Measurements from ENCODE around the gene CXCL3.

The CXCL3 gene

DNA sequence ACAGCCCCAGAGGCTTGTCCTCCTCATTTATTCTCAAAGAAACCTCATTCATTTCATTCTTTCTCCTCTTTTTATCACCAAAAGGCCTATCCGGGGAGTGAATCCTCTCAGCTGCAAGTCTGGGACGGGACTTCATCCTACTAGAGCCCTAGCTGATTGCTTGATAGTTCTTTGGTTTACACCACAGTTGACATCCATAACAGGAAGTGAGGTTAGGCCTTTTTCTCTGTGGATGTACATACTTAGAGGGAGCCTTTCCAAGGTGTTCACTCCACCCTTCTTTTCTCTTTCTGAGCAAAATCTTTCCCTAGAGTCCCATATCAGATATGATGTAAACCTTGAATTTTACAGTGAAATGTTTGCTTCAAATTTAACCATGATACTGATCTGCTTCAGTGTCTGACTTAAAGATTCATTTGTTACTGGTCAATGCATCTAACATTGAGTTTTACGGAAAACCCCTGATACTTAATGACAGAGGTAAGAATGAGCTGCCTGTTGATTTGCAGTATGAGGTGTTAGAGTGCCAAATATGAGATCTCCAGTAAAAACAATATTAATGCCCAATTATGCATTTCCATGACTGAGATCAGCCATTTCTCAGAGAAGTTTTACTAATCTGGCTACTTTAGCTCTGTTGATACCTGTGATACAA, 23.2 kb downstream of the CXCL3 start:
- no peak for DNase-seq (ENCODE audit: low read depth in 1 of 2, low spot score in 1 of 2)

DNA sequence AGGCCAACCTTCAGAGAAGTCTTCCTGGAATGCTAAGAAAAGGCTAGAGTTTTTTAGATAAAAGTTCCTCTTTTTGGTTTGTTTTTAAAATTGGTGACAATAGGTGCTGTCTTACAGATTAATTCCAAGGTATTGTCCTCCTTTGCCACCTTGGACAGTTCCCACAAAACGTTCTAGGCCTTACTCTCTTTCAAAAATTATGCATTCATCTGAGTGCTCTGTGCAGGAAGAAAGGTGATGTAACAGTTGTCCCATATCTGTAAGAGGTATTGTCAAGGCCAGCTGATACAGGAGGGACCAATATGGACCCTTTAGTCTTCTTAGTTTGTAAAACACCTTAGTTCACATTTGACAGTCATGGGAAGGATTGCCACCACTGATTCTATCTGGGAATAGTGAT, 24.2 kb downstream of the CXCL3 start:
- no peak for DNase-seq (ENCODE audit: low read depth in 1 of 2, low spot score in 1 of 2)

DNA sequence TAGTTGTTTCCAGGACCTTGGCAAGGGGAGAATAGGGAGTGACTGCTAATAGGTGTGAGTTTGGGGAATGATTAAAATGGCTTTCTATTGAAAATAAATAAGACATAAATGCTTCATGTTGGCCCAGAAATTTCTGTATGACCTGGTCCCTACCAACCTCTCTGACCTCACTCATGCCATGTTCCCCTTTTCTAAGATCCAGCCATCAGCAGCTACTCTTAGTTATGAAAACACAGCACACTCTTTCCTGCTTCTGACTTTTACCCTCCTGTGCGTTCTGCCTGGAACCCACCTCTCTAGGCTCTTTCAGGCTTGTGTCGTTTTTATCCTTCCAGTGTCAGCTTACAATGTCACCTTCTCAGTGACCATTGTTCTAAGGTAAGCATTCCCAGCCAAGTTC, 25.2 kb downstream of the CXCL3 start:
- no peak for DNase-seq (ENCODE audit: low read depth in 1 of 2, low spot score in 1 of 2)

DNA sequence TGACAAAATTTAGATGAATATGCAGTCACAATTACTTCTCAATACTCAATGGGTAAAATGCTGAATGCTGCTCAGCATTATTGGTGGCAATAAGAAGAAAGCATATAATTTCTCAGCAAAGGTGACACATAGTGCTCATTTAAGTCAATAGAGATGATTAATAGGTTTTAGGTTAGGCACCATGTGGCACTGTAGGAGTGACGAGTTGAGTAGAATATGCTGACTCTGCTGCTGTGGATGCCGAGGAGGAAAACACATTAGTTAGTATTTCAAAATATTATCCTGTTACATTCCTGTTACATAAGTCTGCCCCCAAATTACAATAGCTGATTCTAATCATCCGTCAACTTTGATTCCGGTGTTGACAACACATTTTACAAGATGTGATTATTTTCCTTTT, 26.4 kb downstream of the CXCL3 start:
- no peak for DNase-seq (ENCODE audit: low read depth in 1 of 2, low spot score in 1 of 2)

DNA sequence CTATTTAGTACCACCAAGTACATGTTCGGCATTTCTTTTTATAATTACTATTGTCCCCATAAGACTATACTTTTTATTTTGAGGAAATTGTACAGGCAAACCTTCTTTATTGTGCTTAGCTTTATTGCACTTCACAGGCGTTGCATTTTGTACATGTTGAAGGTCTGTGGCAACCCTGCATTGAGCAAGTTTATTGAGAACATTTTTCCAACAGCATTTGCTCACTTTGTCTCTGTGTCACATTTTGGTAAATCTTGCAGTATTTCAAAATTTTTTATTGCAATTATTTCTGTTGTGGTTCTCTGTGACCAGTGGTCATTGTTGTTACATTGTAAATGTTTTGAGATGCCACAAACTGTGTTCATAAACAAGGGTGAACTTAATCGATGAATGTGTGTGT, 29.2 kb downstream of the CXCL3 start:
- no peak for DNase-seq (ENCODE audit: low read depth in 1 of 2, low spot score in 1 of 2)

DNA sequence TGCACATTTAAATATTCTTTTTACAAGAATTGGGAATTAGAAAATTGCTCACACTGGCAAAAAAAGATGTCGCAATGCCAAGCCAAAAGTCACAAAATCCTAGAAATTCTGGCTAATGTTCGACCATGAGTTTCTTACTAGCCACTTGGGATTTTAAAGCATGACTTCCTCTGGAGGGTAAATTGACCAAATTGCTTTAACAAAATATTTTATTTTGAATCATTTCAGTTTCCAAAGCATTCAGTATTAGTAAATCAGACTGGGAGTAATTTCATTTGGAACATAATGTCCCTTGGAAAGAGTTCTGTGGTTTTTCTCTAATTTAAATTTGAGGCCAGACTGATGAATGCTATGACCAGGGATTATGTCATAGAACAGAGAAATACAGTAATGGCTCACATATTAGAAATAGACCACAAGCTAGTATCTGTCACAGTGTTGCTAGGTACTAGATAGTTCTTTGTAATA, 32.4 kb downstream of the CXCL3 start:
- DNase-seq (ENCODE audit: low read depth in 1 of 2, low spot score in 1 of 2): no peak

DNA sequence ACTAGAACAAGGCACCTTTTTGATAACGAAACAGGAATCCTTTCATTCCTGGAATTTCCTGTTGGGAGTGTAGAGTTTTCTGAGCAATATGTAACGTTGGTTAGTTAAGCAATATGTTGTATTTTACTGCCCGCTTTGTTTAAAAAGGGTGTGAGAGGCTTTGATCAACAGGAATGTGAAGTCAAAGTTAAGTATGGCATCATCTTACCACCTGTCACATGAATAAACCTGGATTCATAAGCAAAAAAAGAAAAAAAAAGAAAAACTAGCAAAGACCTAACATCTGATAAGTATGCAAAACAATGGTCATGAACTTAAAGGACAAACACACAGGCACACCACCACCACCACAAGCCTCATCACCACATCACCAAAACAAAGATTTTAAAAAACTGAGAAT, 33.0 kb downstream of the CXCL3 start:
- no peak for DNase-seq (ENCODE audit: low read depth in 1 of 2, low spot score in 1 of 2)

DNA sequence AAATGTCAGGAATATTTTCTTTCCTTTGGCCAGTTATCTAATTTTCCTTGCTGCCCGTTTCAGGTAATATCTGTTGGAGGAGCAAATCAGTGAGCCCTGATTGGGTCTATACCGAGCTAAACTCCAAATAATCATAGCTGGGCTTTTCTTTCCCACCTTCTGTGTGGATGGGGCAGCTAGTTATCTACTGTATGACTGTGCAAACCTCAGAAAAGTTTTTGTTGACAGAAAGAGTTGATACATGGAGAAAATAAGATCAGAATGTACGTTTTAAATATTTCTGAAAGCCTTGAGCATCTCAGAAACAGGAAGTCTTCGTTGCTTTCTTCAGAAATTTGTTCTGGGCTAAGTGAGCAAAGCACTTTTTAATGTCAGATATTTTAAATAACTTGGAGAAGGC, 33.8 kb downstream of the CXCL3 start:
- no peak for DNase-seq (ENCODE audit: low read depth in 1 of 2, low spot score in 1 of 2)

DNA sequence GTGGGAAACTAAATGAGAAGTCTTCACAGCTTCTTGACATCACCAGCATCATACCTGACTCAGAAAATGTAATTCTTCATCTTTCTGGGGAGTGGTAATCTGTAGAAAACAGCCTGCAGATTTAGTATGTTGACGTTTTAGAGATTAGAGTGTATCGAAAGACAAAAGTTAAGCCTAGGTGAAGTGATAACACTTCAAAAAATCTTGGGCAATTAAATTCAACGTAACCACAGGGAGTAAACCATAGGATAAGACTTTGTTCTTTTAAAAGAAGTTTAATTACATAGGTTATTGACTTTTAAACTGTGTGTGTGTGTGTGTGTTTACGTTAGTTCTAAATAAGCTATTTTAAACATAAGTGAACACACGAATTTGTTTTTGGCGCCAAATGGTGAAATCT, 38.2 kb downstream of the CXCL3 start:
- no peak for DNase-seq (ENCODE audit: low read depth in 1 of 2, low spot score in 1 of 2)

DNA sequence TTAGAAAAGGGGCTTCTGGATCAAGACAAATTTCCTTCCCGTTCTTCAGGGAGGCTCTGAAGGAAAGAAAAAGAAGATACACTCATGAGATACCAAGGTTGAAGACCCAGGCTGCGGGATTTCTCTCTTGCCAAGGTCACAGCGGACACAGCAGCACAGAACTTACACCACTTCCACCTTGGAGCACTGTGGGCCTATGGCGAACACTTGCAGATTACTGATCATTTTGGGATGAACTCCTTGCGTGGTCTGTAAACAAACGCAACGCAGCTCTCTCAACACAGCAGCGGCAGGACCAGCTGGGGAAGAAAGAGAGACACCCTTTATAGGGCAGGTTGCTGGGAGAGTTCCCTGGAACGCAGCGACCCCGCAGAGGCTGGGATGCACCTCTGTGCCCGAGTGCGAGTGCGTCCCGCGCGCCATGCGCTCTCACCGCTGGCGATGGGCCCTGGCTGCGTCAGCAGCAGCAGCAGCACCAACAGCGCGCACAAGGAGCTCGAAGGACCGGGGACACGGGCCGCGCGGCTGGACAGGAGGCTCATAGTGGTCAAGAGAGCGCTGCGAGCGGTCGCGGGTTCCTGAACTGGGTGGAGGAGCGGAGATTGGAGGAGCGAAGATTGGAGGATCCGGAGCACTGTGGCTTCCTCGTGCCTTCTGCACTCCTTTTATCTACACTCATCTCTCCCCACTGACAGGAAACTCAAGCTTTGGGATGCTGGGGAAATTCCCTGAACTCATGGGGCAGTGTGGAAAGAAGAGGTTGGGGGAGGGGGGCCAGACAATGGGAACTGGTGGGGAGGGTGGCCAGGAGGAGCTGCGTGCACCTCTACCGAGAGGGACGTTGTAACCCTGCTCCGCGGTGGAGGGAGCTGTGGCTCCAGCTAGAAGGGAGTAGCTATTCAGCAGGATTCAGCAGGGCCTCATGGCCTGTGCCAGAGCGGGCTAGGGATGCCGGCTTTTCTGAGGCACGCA, 40.2 kb downstream of the CXCL3 start, which contains the start of gene CXCL5:
Gene CXCL5, minus strand, starts transcription at position 638 of the 972 bp plus-strand sequence. Its CDS starts 96 bp downstream, at position 542.
- DNase-seq (ENCODE audit: low read depth in 1 of 2, low spot score in 1 of 2): no peak

DNA sequence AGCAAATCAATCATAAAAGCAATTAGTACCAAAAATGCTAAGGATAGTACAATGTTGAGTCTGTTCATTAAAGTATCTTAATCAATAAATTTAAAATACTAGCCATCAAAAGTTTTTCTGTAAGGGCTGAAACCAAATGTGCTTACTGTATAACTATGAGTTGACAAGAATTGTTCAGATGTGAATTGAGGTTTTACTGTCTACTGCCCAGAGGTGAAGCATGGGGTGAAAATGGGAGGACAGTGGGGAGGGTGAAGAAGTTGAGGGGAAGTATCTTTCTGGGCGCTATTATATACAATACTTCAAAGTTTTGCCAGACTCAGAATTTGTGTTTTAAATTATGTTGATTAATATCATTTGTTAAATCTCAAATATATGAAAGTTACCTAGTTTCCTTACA, 46.4 kb downstream of the CXCL3 start:
- DNase-seq (ENCODE audit: low read depth in 1 of 2, low spot score in 1 of 2): no peak

DNA sequence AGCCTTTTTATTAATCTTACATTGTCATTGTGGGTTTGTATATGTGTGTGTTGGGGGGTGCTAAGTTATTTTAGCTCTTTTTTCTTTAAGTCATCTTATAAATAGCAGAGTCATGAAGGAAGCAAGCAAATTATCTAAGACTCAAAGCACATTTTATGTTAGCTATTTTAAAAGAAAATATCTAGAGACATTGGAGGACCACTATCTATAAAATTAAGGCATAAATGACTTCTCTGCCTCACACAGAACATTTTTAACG, 46.8 kb downstream of the CXCL3 start:
- no peak for DNase-seq (ENCODE audit: low read depth in 1 of 2, low spot score in 1 of 2)

DNA sequence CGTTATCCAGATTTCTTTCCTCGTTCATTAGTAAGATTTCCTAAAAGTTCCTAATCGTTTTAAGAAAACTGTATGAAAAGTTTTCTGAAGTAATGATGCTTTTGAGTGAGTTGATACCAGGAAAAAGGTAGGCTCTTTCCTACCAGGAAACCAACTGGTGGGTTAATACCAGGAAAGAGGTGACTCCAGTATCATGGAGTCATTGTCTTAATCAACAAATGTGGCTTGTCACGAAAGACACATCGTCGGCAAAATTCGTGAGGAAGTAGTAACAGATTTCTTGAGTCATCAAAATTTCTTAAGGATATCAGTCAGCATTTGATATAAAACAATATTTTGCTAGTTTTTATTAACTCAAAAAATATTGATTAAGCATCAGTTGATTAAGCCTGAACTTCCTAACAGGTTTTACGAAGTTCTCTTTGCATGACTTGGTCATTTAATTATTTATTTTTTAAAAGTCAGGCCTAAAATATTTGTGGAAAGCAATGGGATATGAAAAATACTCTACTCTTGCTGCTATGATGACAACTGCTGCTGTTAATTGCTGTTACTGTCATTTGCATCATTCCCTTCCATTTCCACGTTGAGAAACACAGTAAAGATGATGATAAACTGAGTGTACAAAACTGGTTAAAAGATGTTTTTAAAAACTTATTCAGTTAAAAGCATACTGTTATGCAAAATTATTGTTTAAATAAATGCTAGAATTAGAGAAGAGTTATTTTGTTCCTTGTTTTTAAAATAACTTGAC, 47.3 kb downstream of the CXCL3 start:
- no peak for DNase-seq (ENCODE audit: low read depth in 1 of 2, low spot score in 1 of 2)

DNA sequence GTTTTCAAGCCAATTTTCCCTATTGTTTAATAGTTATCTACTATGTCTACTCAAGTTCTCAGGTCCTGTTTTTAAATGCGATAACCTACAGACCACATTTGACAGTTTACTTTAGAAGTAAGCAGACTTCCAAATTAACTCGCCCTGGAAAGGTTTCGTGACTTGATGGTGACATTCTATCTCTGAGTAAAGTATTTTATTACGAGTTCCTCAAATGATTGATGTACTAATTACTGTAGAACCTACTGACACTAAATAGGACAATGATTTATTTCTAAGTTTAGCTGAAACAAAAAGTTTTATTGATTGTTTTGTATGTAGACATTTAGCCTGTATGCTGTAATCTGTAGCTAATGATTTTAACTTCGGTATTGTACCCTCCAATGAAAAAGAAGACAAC, 48.6 kb downstream of the CXCL3 start:
- no peak for DNase-seq (ENCODE audit: low read depth in 1 of 2, low spot score in 1 of 2)

DNA sequence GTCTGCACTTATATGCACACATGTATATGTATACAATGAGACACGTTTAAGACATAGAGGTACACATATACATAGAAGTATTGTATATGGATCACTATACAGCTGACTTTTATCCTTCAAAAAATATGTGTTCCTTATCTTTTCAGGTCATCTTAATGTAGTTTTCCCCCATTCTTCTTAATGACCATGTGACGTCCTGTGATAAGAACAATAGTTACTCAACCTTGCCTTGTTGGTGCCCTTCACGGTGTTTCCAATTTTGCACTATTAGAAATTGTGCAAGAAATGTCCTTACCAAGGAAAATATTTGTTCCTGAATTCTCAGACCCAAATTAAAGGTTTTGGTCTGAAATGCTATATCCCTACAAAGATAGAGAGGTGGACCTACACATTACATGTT, 49.5 kb downstream of the CXCL3 start:
- DNase-seq (ENCODE audit: low read depth in 1 of 2, low spot score in 1 of 2): no peak

DNA sequence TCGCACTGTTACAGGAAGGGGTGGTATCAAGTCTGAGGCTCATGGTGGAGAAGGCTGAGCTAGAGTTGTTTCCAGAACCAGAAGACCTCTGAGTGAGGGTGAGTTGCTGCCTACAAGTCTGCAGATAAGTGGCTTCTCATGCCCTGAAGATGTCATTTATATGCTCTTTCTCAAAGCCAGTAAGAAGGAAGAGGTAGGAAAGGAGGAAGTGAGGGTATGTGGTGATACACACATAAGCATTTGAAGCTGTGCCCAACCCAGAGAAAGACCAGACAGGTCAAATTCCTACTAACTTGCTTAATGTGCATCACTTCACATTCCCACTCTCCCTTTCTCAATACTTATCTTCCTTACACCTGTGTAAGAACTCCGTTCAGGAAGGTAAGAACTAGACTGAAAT, 50.4 kb downstream of the CXCL3 start, which contains the start of gene PPBP:
Gene PPBP, minus strand, starts transcription at position 130 of the 400 bp plus-strand sequence. Its CDS starts 87 bp downstream, at position 43.
- no peak for DNase-seq (ENCODE audit: low read depth in 1 of 2, low spot score in 1 of 2)
